Measurements from ENCODE around the gene CCDC167. TPM values are rescaled to one million over a fixed set of nuclear protein-coding genes. Genes with fewer than 3 reads are reported as not detected.
"Not testable (repeated sequence)": the region's sequence is repeated elsewhere in the genome, so short reads cannot be mapped to it uniquely, and the experiment has no call there.

CCDC167 gene
- total RNA-seq, 1 donor from 2014 or later = 72.1 TPM

GRCh38 chr6:37474316-37474715, 25.4 kb downstream of the CCDC167 start:
- intact Hi-C loops (cut with micrococcal nuclease) = no loop called here

- intact Hi-C loops (cut with micrococcal nuclease) = no loop called here
Observed at GRCh38 chr6:37473364-37474095, 26.2 kb downstream of the CCDC167 start.

GRCh38 chr6:37467718-37468117, 32.0 kb downstream of the CCDC167 start:
- intact Hi-C loops (cut with micrococcal nuclease) = no loop called here

- intact Hi-C loops (cut with micrococcal nuclease) = no loop called here
Observed at GRCh38 chr6:37463110-37463509, 36.6 kb downstream of the CCDC167 start.

- intact Hi-C loops (cut with micrococcal nuclease) = no loop called here
Observed at GRCh38 chr6:37460805-37461204, 38.9 kb downstream of the CCDC167 start.

GRCh38 chr6:37459981-37460800, 39.5 kb downstream of the CCDC167 start:
- intact Hi-C loops (cut with micrococcal nuclease) = no loop called here

GRCh38 chr6:37456816-37457560, 42.7 kb downstream of the CCDC167 start:
- intact Hi-C loops (cut with micrococcal nuclease) = no loop called here

GRCh38 chr6:37456126-37456525, 43.6 kb downstream of the CCDC167 start:
- intact Hi-C loops (cut with micrococcal nuclease) = no loop called here

GRCh38 chr6:37454420-37455140, 45.1 kb downstream of the CCDC167 start:
- intact Hi-C loops (cut with micrococcal nuclease) = no loop called here

- intact Hi-C loops (cut with micrococcal nuclease) = no loop called here
Observed at GRCh38 chr6:37452522-37452921, 47.2 kb downstream of the CCDC167 start.

GRCh38 chr6:37451441-37452193, 48.1 kb downstream of the CCDC167 start:
- intact Hi-C loops (cut with micrococcal nuclease) = no loop called here

GRCh38 chr6:37449984-37450383, 49.7 kb downstream of the CCDC167 start:
- intact Hi-C loops (cut with micrococcal nuclease) = no loop called here

- intact Hi-C loops (cut with micrococcal nuclease) = not testable (repeated sequence)
Observed at GRCh38 chr6:37443216-37443542, 56.5 kb downstream of the CCDC167 start.

- intact Hi-C loops (cut with micrococcal nuclease) = no loop called here
Observed at GRCh38 chr6:37442416-37443215, 57.1 kb downstream of the CCDC167 start.

- intact Hi-C loops (cut with micrococcal nuclease) = no loop called here
Observed at GRCh38 chr6:37441651-37442050, 58.0 kb downstream of the CCDC167 start.

- intact Hi-C loops (cut with micrococcal nuclease) = no loop called here
Observed at GRCh38 chr6:37438930-37439329, 60.8 kb downstream of the CCDC167 start.

GRCh38 chr6:37435816-37436215, 63.9 kb downstream of the CCDC167 start:
- intact Hi-C loops (cut with micrococcal nuclease) = no loop called here

- intact Hi-C loops (cut with micrococcal nuclease) = no loop called here
Observed at GRCh38 chr6:37435373-37435772, 64.3 kb downstream of the CCDC167 start.

- intact Hi-C loops (cut with micrococcal nuclease) = loop anchor here (1.0 to 5.0 kb wide), 6 partner anchors 67 to 546 kb away; partner anchors contain the start of genes C6orf89 and ZFAND3
Observed at GRCh38 chr6:37433657-37434271, 65.9 kb downstream of the CCDC167 start.
